ENCODE data around the gene MRPL2. TPM values are rescaled to one million over a fixed set of nuclear protein-coding genes. Genes with fewer than 3 reads are reported as not detected.

The MRPL2 gene
- total RNA-seq, 2 donors from 2014 or later, result 19.1 to 52.3 TPM

DNA sequence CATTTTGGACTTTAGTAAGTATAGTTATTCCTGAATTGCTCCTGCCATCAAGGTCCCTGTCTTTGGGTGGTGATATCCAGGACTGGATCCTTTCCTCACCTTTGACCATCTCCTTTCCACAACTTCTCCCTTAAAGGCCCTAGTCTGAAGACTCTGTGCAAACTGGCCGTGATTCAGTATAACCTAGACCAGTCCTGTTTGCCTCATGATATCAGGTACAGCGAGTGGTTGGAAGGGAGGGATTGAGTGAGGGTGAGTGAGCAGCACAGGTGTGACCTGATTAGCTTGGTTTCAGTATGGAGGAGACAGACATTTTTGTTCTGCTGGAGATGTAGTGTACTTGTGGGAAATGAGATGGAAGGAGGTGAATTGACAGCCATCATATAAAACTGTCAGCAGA is 40.1 kb downstream of the MRPL2 start:
- Histone ChIP-seq H3K27me3 (replicated peaks; ENCODE audit: insufficient read depth) (no peaks in the 10 kb centered on the region), H3K27ac (no peak overlapping the region), H3K9me3 (no peaks in the 10 kb centered on the region), H3K36me3 (peaks cover 2 to 15% of the 10 kb centered on the region in 2 donors), H3K4me1 (replicated peaks) (peaks cover 8% of the 10 kb centered on the region), H3K4me3 (no peak overlapping the region)
- DNase-seq (ENCODE audit: low spot score), result no peak
- 87% methylated on average over 2 of the region's 2 CpGs for WGBS
- TF ChIP-seq CTCF (IDR thresholded peaks at IDR 0.05) (no peak), POLR2AphosphoS5 (IDR thresholded peaks at IDR 0.05) (no peak), POLR2A (IDR thresholded peaks at IDR 0.05) (no peak)
- intact Hi-C loops (cut with DNase I), result loop anchor here (10.0 kb wide), 1 partner anchor 46 kb away; no protein-coding TSS in a partner anchor

DNA sequence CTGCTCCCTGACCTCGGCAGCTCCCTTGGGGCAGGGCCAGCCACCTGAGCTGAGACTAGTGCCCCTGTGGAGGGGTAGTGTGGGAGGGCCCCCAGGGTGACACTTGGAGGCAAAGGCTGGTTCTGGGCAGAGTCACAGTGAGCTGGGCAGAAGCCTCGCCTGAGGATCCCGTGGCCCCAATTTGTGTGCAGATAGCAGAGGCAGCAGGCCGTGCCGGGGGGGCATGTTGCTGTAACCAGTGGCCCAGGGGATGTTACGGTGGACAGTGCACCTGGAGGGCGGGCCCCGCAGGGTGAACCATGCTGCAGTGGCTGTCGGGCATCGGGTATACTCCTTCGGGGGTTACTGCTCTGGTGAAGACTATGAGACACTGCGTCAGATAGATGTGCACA is 42.3 kb downstream of the MRPL2 start:
- H3K27ac ChIP-seq, result no peak overlapping the region
- no peaks in the 10 kb centered on the region for H3K9me3 ChIP-seq
- intact Hi-C loops (cut with DNase I), result loop anchor here (10.0 kb wide), 1 partner anchor 48 kb away; no protein-coding TSS in a partner anchor
- DNase-seq (ENCODE audit: low spot score), result no peak
- no peak for TF ChIP-seq CTCF (IDR thresholded peaks at IDR 0.05)
- no peak for TF ChIP-seq POLR2AphosphoS5 (IDR thresholded peaks at IDR 0.05)
- TF ChIP-seq POLR2A (IDR thresholded peaks at IDR 0.05), result no peak
- peaks cover 8% of the 10 kb centered on the region for H3K4me1 ChIP-seq (replicated peaks)
- 88% methylated on average over 12 of the region's 12 CpGs for WGBS
- no peak overlapping the region for H3K4me3 ChIP-seq
- no peaks in the 10 kb centered on the region for H3K27me3 ChIP-seq (replicated peaks; ENCODE audit: insufficient read depth)
- H3K36me3 ChIP-seq, result peaks cover 2 to 15% of the 10 kb centered on the region in 2 donors

DNA sequence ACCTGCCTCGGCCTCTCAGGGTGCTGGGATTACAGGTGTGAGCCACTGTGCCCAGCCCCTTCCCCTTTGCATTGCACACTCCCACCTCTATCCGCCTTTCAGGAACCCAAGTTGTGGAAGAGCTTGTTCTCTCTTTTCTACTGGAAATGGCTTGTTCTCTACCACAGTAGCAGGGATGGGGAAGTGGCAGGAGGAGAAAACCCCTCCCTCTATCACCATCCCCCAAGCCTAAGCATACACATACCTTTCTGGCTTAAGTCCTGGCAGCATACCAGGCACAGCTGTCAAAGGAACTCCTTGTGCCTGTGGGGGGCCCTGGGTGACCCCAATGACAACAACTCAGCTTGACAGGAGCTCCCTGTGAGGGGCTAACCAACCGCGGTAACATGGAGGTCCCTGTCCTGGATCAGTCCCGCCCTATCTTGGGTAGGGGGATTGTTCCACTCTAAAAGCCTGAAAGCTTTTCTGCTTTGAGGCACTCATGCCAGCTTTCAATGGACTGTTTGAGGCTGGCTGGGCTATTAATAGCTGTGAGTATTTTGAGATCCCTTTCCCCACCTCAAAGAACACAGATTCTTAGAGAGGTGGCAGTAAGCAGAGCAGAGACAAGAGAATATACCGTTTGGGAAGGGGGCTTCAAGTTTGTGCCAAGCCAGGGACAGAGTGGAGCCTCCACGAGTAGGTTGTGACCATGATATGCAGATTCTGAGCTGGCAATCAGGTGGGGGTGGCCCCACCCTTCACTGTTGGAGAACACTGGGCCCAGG is 42.9 kb downstream of the MRPL2 start:
- DNase-seq (ENCODE audit: low spot score), result no peak
- Histone ChIP-seq H3K4me3 (no peak overlapping the region), H3K36me3 (peaks cover 3 to 15% of the 10 kb centered on the region in 2 donors), H3K4me1 (replicated peaks) (peaks cover 8% of the 10 kb centered on the region), H3K27ac (no peak overlapping the region), H3K9me3 (no peaks in the 10 kb centered on the region), H3K27me3 (replicated peaks; ENCODE audit: insufficient read depth) (no peaks in the 10 kb centered on the region)
- TF ChIP-seq CTCF (IDR thresholded peaks at IDR 0.05), result no peak
- TF ChIP-seq POLR2A (IDR thresholded peaks at IDR 0.05), result no peak
- TF ChIP-seq POLR2AphosphoS5 (IDR thresholded peaks at IDR 0.05), result no peak
- intact Hi-C loops (cut with DNase I), result loop anchor here (10.0 kb wide), 1 partner anchor 48 kb away; no protein-coding TSS in a partner anchor
- WGBS, result 71% methylated on average over 7 of the region's 7 CpGs

- intact Hi-C loops (cut with DNase I), result loop anchor here (5.0 to 10.0 kb wide), 3 partner anchors 50 to 158 kb away; partner anchors contain the start of gene SRF
These were observed 44.8 kb downstream of the MRPL2 start for GRCh38 chr6:43014434-43014909.

More at GRCh38 chr6:43014434-43014909, 44.8 kb downstream of the MRPL2 start:
- Histone ChIP-seq H3K4me1 (replicated peaks) (peaks cover 8% of the 10 kb centered on the region), H3K27ac (peak overlapping the region; percentile 82 to 84), H3K9me3 (no peaks in the 10 kb centered on the region), H3K36me3 (peaks cover 8 to 15% of the 10 kb centered on the region in 2 donors), H3K4me3 (peak overlapping the region; percentile 69 to 79), H3K27me3 (replicated peaks; ENCODE audit: insufficient read depth) (no peaks in the 10 kb centered on the region)
- no peak for DNase-seq (ENCODE audit: low spot score)
- TF ChIP-seq POLR2A (IDR thresholded peaks at IDR 0.05), result no peak
- no peak for TF ChIP-seq CTCF (IDR thresholded peaks at IDR 0.05)
- TF ChIP-seq POLR2AphosphoS5 (IDR thresholded peaks at IDR 0.05), result no peak
- 0% methylated on average over 7 of the region's 7 CpGs for WGBS

Measured in prostate gland (tissue), 2 donors.